ENCODE data around the gene IGFALS.

IGFALS gene

GRCh38 chr16:1793578-1794220, at the start of gene IGFALS:
Gene IGFALS, minus strand, starts transcription at chr16:1793705. Its CDS starts 53 bp downstream, at chr16:1793652.
- no peak for TF ChIP-seq POLR2A (IDR thresholded peaks at IDR 0.05; ENCODE audit: low read depth, low read length)
- DNase-seq (ENCODE audit: insufficient read length, low spot score) = no peak
- no peak for FAIRE-seq

GRCh38 chr16:1839554-1839953, 46.0 kb upstream of the IGFALS start:
- no peak for TF ChIP-seq POLR2A (IDR thresholded peaks at IDR 0.05; ENCODE audit: low read depth, low read length)
- FAIRE-seq (no peak), DNase-seq (ENCODE audit: insufficient read length, low spot score) (no peak)

GRCh38 chr16:1834096-1834495, 40.6 kb upstream of the IGFALS start:
- FAIRE-seq = no peak
- no peak for DNase-seq (ENCODE audit: insufficient read length, low spot score)
- TF ChIP-seq POLR2A (IDR thresholded peaks at IDR 0.05; ENCODE audit: low read depth, low read length) = no peak

GRCh38 chr16:1832838-1833454, 39.4 kb upstream of the IGFALS start:
- DNase-seq (ENCODE audit: insufficient read length, low spot score) (no peak), FAIRE-seq (no peak)
- TF ChIP-seq POLR2A (IDR thresholded peaks at IDR 0.05; ENCODE audit: low read depth, low read length) = no peak

GRCh38 chr16:1831186-1832075, 37.9 kb upstream of the IGFALS start:
- no peak for FAIRE-seq
- DNase-seq (ENCODE audit: insufficient read length, low spot score) = no peak
- TF ChIP-seq POLR2A (IDR thresholded peaks at IDR 0.05; ENCODE audit: low read depth, low read length) = no peak

GRCh38 chr16:1830213-1830612, 36.7 kb upstream of the IGFALS start:
- TF ChIP-seq POLR2A (IDR thresholded peaks at IDR 0.05; ENCODE audit: low read depth, low read length) = no peak
- DNase-seq (ENCODE audit: insufficient read length, low spot score) (no peak), FAIRE-seq (no peak)

GRCh38 chr16:1828645-1829410, 35.3 kb upstream of the IGFALS start:
- TF ChIP-seq POLR2A (IDR thresholded peaks at IDR 0.05; ENCODE audit: low read depth, low read length) = no peak
- no peak for FAIRE-seq
- no peak for DNase-seq (ENCODE audit: insufficient read length, low spot score)

GRCh38 chr16:1826691-1827573, 33.4 kb upstream of the IGFALS start, which contains the start of the genes FAHD1 and HAGH:
Gene FAHD1, plus strand, starts transcription at chr16:1827206. Its CDS starts 33 bp downstream, at chr16:1827239.
Gene HAGH, minus strand, starts transcription at chr16:1826825. Its CDS starts 38 bp downstream, at chr16:1826787.
- peak; percentile 58 for TF ChIP-seq POLR2A (IDR thresholded peaks at IDR 0.05; ENCODE audit: low read depth, low read length)
- DNase-seq (ENCODE audit: insufficient read length, low spot score) (peak; percentile 99), FAIRE-seq (no peak)

- DNase-seq (ENCODE audit: insufficient read length, low spot score) (peak; percentile 78), FAIRE-seq (no peak)
- no peak for TF ChIP-seq POLR2A (IDR thresholded peaks at IDR 0.05; ENCODE audit: low read depth, low read length)
Measured at GRCh38 chr16:1825864-1826690, 32.6 kb upstream of the IGFALS start.

GRCh38 chr16:1825381-1825863, 31.9 kb upstream of the IGFALS start:
- DNase-seq (ENCODE audit: insufficient read length, low spot score) (no peak), FAIRE-seq (no peak)
- TF ChIP-seq POLR2A (IDR thresholded peaks at IDR 0.05; ENCODE audit: low read depth, low read length) = no peak

- FAIRE-seq = no peak
- peak; percentile 42 for DNase-seq (ENCODE audit: insufficient read length, low spot score)
Measured at GRCh38 chr16:1823821-1824220, 30.3 kb upstream of the IGFALS start.

GRCh38 chr16:1822801-1823200, 29.3 kb upstream of the IGFALS start:
- TF ChIP-seq POLR2A (IDR thresholded peaks at IDR 0.05; ENCODE audit: low read depth, low read length) = no peak
- no peak for DNase-seq (ENCODE audit: insufficient read length, low spot score)
- no peak for FAIRE-seq

More at GRCh38 chr16:1823821-1824220, 30.3 kb upstream of the IGFALS start:
- no peak for TF ChIP-seq POLR2A (IDR thresholded peaks at IDR 0.05; ENCODE audit: low read depth, low read length)

All from H54 (cell line).